ENCODE results near the gene TEN1.

The TEN1 gene

DNA sequence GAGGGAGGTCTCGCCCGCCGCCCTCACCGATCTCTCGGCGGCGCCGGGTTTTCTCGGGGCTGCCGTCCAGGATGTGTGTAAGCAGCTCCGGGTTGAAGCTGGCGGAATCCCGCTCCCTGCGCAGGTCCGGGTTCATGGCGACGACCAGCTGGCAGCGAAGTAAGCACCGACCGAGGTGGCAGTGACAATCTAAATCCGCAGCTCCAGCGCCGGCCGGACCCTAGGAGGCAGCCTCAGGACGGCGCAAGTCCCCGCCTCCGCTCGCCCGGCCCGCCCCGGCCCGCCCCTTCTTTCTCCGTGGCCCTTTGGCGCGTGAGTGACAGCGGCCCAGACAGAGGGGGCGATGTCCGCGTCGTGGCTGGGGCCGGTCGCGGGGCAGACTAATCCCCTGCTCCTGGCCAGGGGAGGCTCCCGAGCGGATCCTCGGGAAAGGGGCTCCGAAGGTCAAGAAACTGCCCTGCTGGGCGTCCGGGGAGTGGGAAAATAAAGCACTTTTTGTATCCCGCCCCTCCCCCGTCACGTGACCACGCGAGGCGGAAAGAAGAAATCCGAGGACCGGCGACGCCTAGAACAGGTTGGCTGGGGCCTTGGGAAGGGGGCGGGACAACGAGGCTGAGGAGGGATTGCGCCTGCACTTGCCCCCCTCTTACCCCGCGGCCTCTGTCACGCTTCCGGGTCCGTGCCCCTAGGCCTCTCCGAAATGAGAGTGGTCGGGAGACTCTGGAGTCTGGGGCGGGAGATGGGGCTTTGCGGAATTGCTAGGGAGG lies at the start of gene TEN1, which contains the start of gene ACOX1:
TEN1 (plus strand) TSS at position 303 of the 767 bp plus-strand sequence. CDS start 6,953 bp downstream, outside the sequence.
ACOX1 (minus strand) TSS at position 229 of the 767 bp plus-strand sequence; CDS start at position 136, 93 bp downstream.
- H3K9me3 ChIP-seq (ENCODE audit: control insufficient read depth, low read length) = no peaks in the 10 kb centered on the region

DNA sequence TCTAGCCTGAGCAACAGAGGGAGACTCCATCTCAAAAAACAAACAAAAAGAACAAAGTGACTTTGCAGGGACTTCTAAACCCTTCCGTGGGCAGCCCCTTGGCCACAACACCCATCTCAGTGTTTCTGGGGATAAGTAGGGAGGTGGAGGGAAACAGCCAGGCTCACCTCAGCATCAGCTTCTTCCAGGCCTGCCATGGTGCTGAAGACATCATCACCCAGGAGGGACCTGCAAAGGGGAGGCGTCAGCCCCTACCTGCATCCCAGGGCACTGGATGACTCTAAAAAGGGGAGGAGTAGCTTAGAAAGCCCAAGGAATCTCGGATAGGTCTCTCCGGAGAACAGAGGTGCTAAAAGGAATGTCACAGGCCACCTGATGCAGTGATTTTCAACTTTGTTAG lies 48.0 kb upstream of the TEN1 start:
- peaks cover 8% of the 10 kb centered on the region for H3K4me1 ChIP-seq (ENCODE audit: control insufficient read depth, insufficient read depth, low read length)
- no peaks in the 10 kb centered on the region for H3K36me3 ChIP-seq (ENCODE audit: control insufficient read depth, insufficient read depth, low read length)
- no peaks in the 10 kb centered on the region for H3K9me3 ChIP-seq (ENCODE audit: control insufficient read depth, low read length)
- H3K4me3 ChIP-seq (ENCODE audit: low read length) = no peak overlapping the region
- no peak overlapping the region for H3K9ac ChIP-seq (ENCODE audit: low read length)
- no peaks in the 10 kb centered on the region for H3K27me3 ChIP-seq (ENCODE audit: control insufficient read depth, insufficient read depth, low read length)

More for the DNA sequence above, at the start of gene TEN1, which contains the start of gene ACOX1:
- H3K4me3 ChIP-seq (ENCODE audit: low read length) = peak within 1 kb of the TSS; percentile 71
- H3K9ac ChIP-seq (ENCODE audit: low read length) = peak within 1 kb of the TSS; percentile 99
- no peaks in the 10 kb centered on the region for H3K27me3 ChIP-seq (ENCODE audit: control insufficient read depth, insufficient read depth, low read length)
- H3K4me1 ChIP-seq (ENCODE audit: control insufficient read depth, insufficient read depth, low read length) = peaks cover 39% of the 10 kb centered on the region
- no peaks in the 10 kb centered on the region for H3K36me3 ChIP-seq (ENCODE audit: control insufficient read depth, insufficient read depth, low read length)

GRCh38 chr17:75932852-75933251 lies 46.2 kb upstream of the TEN1 start:
- Histone ChIP-seq H3K36me3 (ENCODE audit: control insufficient read depth, insufficient read depth, low read length) (no peaks in the 10 kb centered on the region), H3K9ac (ENCODE audit: low read length) (no peak overlapping the region), H3K27me3 (ENCODE audit: control insufficient read depth, insufficient read depth, low read length) (no peaks in the 10 kb centered on the region), H3K4me3 (ENCODE audit: low read length) (no peak overlapping the region), H3K9me3 (ENCODE audit: control insufficient read depth, low read length) (no peaks in the 10 kb centered on the region), H3K4me1 (ENCODE audit: control insufficient read depth, insufficient read depth, low read length) (no peaks in the 10 kb centered on the region)

DNA sequence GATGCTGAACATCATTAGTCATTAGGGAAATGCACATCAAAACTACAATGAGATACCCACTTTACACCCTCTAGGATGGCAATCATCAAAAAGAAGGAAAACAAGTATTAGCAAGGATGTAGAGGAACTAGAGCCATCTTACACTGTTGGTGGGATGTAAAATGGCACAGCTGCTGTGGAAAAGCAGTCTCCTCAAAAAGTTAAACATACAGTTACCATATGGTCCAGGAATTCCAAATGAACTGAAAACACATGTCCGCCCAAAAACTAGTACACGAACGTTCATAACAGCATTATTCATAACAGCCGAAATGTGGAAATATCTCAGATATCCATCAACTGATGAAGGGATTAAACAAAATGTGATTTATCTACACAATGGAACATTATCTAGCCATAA lies 45.2 kb upstream of the TEN1 start:
- no peaks in the 10 kb centered on the region for H3K36me3 ChIP-seq (ENCODE audit: control insufficient read depth, insufficient read depth, low read length)
- H3K4me1 ChIP-seq (ENCODE audit: control insufficient read depth, insufficient read depth, low read length) = no peaks in the 10 kb centered on the region
- no peaks in the 10 kb centered on the region for H3K9me3 ChIP-seq (ENCODE audit: control insufficient read depth, low read length)
- H3K4me3 ChIP-seq (ENCODE audit: low read length) = no peak overlapping the region
- no peaks in the 10 kb centered on the region for H3K27me3 ChIP-seq (ENCODE audit: control insufficient read depth, insufficient read depth, low read length)
- H3K9ac ChIP-seq (ENCODE audit: low read length) = no peak overlapping the region

- Histone ChIP-seq H3K27me3 (ENCODE audit: control insufficient read depth, insufficient read depth, low read length) (no peaks in the 10 kb centered on the region), H3K36me3 (ENCODE audit: control insufficient read depth, insufficient read depth, low read length) (no peaks in the 10 kb centered on the region), H3K4me1 (ENCODE audit: control insufficient read depth, insufficient read depth, low read length) (peaks cover 5% of the 10 kb centered on the region), H3K4me3 (ENCODE audit: low read length) (no peak overlapping the region), H3K9ac (ENCODE audit: low read length) (no peak overlapping the region), H3K9me3 (ENCODE audit: control insufficient read depth, low read length) (no peaks in the 10 kb centered on the region)
These were observed 41.4 kb upstream of the TEN1 start for GRCh38 chr17:75937652-75938051.

- no peaks in the 10 kb centered on the region for H3K9me3 ChIP-seq (ENCODE audit: control insufficient read depth, low read length)
- peak within 1 kb of the TSS; percentile 79 for H3K9ac ChIP-seq (ENCODE audit: low read length)
- peak within 1 kb of the TSS; percentile 44 for H3K4me3 ChIP-seq (ENCODE audit: low read length)
- H3K4me1 ChIP-seq (ENCODE audit: control insufficient read depth, insufficient read depth, low read length) = peaks cover 5% of the 10 kb centered on the region
- no peaks in the 10 kb centered on the region for H3K27me3 ChIP-seq (ENCODE audit: control insufficient read depth, insufficient read depth, low read length)
- no peaks in the 10 kb centered on the region for H3K36me3 ChIP-seq (ENCODE audit: control insufficient read depth, insufficient read depth, low read length)
These were observed 38.2 kb upstream of the TEN1 start, which contains the start of gene FBF1 for GRCh38 chr17:75940727-75941441. TSS of gene FBF1 (minus strand) at chr17:75941042. CDS start at chr17:75938149, 2,893 bp downstream.

- peaks cover 4% of the 10 kb centered on the region for H3K36me3 ChIP-seq (ENCODE audit: control insufficient read depth, insufficient read depth, low read length)
- H3K9ac ChIP-seq (ENCODE audit: low read length) = peak overlapping the region; percentile 79
- no peak overlapping the region for H3K4me3 ChIP-seq (ENCODE audit: low read length)
- H3K4me1 ChIP-seq (ENCODE audit: control insufficient read depth, insufficient read depth, low read length) = peaks cover 5% of the 10 kb centered on the region
- H3K27me3 ChIP-seq (ENCODE audit: control insufficient read depth, insufficient read depth, low read length) = no peaks in the 10 kb centered on the region
- no peaks in the 10 kb centered on the region for H3K9me3 ChIP-seq (ENCODE audit: control insufficient read depth, low read length)
These were observed 37.6 kb upstream of the TEN1 start for GRCh38 chr17:75941442-75941819.

- Histone ChIP-seq H3K27me3 (ENCODE audit: control insufficient read depth, insufficient read depth, low read length) (no peaks in the 10 kb centered on the region), H3K9me3 (ENCODE audit: control insufficient read depth, low read length) (no peaks in the 10 kb centered on the region), H3K9ac (ENCODE audit: low read length) (no peak overlapping the region), H3K36me3 (ENCODE audit: control insufficient read depth, insufficient read depth, low read length) (peaks cover 4% of the 10 kb centered on the region), H3K4me3 (ENCODE audit: low read length) (no peak overlapping the region), H3K4me1 (ENCODE audit: control insufficient read depth, insufficient read depth, low read length) (peaks cover 5% of the 10 kb centered on the region)
These were observed 36.6 kb upstream of the TEN1 start for GRCh38 chr17:75942473-75942872.

DNA sequence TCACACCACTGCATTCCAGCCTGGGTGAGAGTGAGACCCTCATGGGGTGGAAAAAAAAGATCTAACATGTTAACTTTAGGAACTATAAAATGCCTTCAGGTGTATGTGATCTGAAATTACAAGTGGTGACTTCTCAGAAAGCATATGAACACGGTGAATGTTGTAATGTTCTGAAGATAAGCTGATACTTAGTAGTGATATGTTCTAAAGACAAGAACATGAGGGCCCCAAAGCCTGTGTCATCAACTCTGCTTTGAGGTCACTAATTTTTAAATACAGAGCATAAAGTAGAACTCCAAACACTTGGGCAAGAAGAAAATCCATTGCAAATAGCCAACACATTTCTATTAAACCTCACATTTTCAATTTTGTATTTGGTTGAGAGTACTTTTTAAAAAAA lies 35.5 kb upstream of the TEN1 start:
- Histone ChIP-seq H3K9ac (ENCODE audit: low read length) (no peak overlapping the region), H3K4me1 (ENCODE audit: control insufficient read depth, insufficient read depth, low read length) (peaks cover 5% of the 10 kb centered on the region), H3K27me3 (ENCODE audit: control insufficient read depth, insufficient read depth, low read length) (no peaks in the 10 kb centered on the region), H3K9me3 (ENCODE audit: control insufficient read depth, low read length) (no peaks in the 10 kb centered on the region), H3K36me3 (ENCODE audit: control insufficient read depth, insufficient read depth, low read length) (peaks cover 9% of the 10 kb centered on the region), H3K4me3 (ENCODE audit: low read length) (no peak overlapping the region)

GRCh38 chr17:75945211-75945610 lies 33.8 kb upstream of the TEN1 start:
- Histone ChIP-seq H3K4me3 (ENCODE audit: low read length) (no peak overlapping the region), H3K4me1 (ENCODE audit: control insufficient read depth, insufficient read depth, low read length) (peaks cover 4% of the 10 kb centered on the region), H3K9ac (ENCODE audit: low read length) (no peak overlapping the region), H3K36me3 (ENCODE audit: control insufficient read depth, insufficient read depth, low read length) (peaks cover 15% of the 10 kb centered on the region), H3K9me3 (ENCODE audit: control insufficient read depth, low read length) (no peaks in the 10 kb centered on the region), H3K27me3 (ENCODE audit: control insufficient read depth, insufficient read depth, low read length) (no peaks in the 10 kb centered on the region)

DNA sequence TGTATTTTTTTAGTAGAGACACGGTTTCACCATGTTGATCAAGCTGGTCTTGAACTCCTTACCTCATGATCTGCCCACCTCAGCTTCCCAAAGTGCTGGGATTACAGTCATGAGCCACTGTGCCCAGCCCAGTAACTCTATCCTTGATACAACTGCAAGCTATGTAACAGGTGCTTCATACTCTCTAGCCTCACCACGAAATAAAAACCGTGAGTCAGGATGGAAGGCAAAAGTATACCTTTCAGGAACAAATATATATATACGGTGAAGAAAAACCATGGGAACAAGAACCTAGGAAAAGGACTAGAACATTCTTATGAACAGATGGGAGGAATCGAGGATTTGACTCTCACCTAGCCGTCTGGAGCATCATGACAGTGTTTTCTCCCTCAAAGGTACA lies 28.6 kb upstream of the TEN1 start:
- Histone ChIP-seq H3K36me3 (ENCODE audit: control insufficient read depth, insufficient read depth, low read length) (peaks cover 28% of the 10 kb centered on the region), H3K27me3 (ENCODE audit: control insufficient read depth, insufficient read depth, low read length) (no peaks in the 10 kb centered on the region), H3K9ac (ENCODE audit: low read length) (no peak overlapping the region), H3K4me1 (ENCODE audit: control insufficient read depth, insufficient read depth, low read length) (no peaks in the 10 kb centered on the region), H3K9me3 (ENCODE audit: control insufficient read depth, low read length) (no peaks in the 10 kb centered on the region), H3K4me3 (ENCODE audit: low read length) (no peak overlapping the region)

GRCh38 chr17:75950855-75951554 lies 28.0 kb upstream of the TEN1 start:
- peaks cover 30% of the 10 kb centered on the region for H3K36me3 ChIP-seq (ENCODE audit: control insufficient read depth, insufficient read depth, low read length)
- no peaks in the 10 kb centered on the region for H3K4me1 ChIP-seq (ENCODE audit: control insufficient read depth, insufficient read depth, low read length)
- no peaks in the 10 kb centered on the region for H3K9me3 ChIP-seq (ENCODE audit: control insufficient read depth, low read length)
- H3K27me3 ChIP-seq (ENCODE audit: control insufficient read depth, insufficient read depth, low read length) = no peaks in the 10 kb centered on the region
- no peak overlapping the region for H3K9ac ChIP-seq (ENCODE audit: low read length)
- no peak overlapping the region for H3K4me3 ChIP-seq (ENCODE audit: low read length)

Data from mucosa of stomach (tissue), 1 donor.